ENCODE measurements around the gene PRDM12.

The PRDM12 gene

DNA sequence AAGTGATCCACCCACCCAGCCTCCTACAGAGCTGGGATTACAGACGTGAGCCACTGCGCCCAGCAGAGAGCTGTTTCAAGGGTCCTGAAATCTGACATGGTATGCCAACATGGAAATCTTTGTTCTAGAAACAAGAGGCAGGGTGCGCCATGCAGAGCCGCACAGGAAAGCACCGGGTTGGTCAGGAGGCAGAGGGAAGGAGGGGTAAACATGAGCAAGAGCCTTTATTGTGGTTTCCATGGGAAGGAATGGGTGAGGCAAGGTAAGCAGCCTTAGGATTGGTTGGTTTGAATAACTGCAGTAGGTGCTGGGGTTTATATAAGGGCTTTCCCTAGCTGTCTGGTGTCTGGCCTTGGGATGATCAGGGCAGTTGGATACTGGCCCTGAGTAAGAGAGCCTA is 23.7 kb downstream of the PRDM12 start:
- no peak overlapping the region for H3K4me3 Mint-ChIP-seq
- no peak overlapping the region for H3K27ac Mint-ChIP-seq
- H3K9me3 Mint-ChIP-seq = no peaks in the 10 kb centered on the region
- H3K4me1 Mint-ChIP-seq (ENCODE audit: low read depth) = peaks cover 7% of the 10 kb centered on the region
- no peaks in the 10 kb centered on the region for H3K36me3 Mint-ChIP-seq (ENCODE audit: low read depth)
- H3K27me3 Mint-ChIP-seq = no peaks in the 10 kb centered on the region

- peaks cover 15% of the 10 kb centered on the region for H3K4me1 Mint-ChIP-seq (ENCODE audit: low read depth)
- H3K27ac Mint-ChIP-seq = no peak overlapping the region
- H3K4me3 Mint-ChIP-seq = no peak overlapping the region
Measured at GRCh38 chr9:130689572-130689936, 25.2 kb downstream of the PRDM12 start.

GRCh38 chr9:130689937-130690700 is 25.7 kb downstream of the PRDM12 start:
- no peak overlapping the region for H3K4me3 Mint-ChIP-seq
- no peaks in the 10 kb centered on the region for H3K9me3 Mint-ChIP-seq
- H3K4me1 Mint-ChIP-seq (ENCODE audit: low read depth) = peaks cover 20% of the 10 kb centered on the region
- no peaks in the 10 kb centered on the region for H3K27me3 Mint-ChIP-seq
- no peak overlapping the region for H3K27ac Mint-ChIP-seq
- peaks cover 10% of the 10 kb centered on the region for H3K36me3 Mint-ChIP-seq (ENCODE audit: low read depth)

More at GRCh38 chr9:130689572-130689936, 25.2 kb downstream of the PRDM12 start:
- no peaks in the 10 kb centered on the region for H3K27me3 Mint-ChIP-seq
- H3K9me3 Mint-ChIP-seq = no peaks in the 10 kb centered on the region
- peaks cover 5% of the 10 kb centered on the region for H3K36me3 Mint-ChIP-seq (ENCODE audit: low read depth)

DNA sequence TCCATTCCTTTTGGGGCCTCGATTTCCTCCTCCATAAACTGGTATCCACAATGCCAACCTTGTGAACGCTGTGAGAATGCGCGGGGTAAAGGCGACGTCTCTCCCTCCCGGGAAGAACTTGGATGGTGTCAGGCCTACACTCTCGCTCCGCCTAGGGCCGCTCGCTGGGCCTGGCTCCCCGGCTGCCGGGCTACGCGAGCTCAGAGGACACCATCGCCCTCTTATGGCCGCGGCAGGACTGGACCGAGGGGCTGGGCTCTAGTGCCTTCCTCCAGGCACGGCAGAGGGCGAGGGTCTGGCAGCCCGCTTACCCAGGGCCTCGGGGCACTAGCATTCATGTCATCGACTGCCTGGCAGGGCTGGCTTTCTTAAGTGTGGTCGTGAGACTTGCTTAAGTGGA is 27.9 kb downstream of the PRDM12 start:
- Mint-ChIP-seq H3K27me3 (no peaks in the 10 kb centered on the region), H3K36me3 (ENCODE audit: low read depth) (peaks cover 29% of the 10 kb centered on the region), H3K4me3 (peak overlapping the region; percentile 97)

DNA sequence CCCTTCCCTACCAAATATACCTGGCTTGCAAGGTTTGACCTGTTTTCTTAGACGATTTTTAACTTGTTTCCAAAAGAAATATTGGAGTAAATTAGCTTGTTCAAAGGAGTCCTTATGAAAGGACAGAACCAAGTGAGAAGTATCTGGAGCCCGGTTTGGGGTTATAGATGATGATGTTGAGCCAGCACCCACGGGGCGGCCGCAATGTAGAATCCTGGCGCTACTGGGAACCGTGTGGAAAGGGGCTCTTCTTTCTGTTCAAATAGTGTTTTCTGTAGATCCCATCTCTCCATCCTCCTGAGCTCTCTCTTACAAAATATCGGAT is 28.7 kb downstream of the PRDM12 start:
- Mint-ChIP-seq H3K27me3 (no peaks in the 10 kb centered on the region), H3K27ac (peak overlapping the region; percentile 92), H3K36me3 (ENCODE audit: low read depth) (peaks cover 36% of the 10 kb centered on the region), H3K4me3 (peak overlapping the region; percentile 97), H3K9me3 (no peaks in the 10 kb centered on the region), H3K4me1 (ENCODE audit: low read depth) (peaks cover 45% of the 10 kb centered on the region)

More for the DNA sequence above, 27.9 kb downstream of the PRDM12 start:
- H3K9me3 Mint-ChIP-seq = no peaks in the 10 kb centered on the region
- peak overlapping the region; percentile 23 for H3K27ac Mint-ChIP-seq
- peaks cover 42% of the 10 kb centered on the region for H3K4me1 Mint-ChIP-seq (ENCODE audit: low read depth)

DNA sequence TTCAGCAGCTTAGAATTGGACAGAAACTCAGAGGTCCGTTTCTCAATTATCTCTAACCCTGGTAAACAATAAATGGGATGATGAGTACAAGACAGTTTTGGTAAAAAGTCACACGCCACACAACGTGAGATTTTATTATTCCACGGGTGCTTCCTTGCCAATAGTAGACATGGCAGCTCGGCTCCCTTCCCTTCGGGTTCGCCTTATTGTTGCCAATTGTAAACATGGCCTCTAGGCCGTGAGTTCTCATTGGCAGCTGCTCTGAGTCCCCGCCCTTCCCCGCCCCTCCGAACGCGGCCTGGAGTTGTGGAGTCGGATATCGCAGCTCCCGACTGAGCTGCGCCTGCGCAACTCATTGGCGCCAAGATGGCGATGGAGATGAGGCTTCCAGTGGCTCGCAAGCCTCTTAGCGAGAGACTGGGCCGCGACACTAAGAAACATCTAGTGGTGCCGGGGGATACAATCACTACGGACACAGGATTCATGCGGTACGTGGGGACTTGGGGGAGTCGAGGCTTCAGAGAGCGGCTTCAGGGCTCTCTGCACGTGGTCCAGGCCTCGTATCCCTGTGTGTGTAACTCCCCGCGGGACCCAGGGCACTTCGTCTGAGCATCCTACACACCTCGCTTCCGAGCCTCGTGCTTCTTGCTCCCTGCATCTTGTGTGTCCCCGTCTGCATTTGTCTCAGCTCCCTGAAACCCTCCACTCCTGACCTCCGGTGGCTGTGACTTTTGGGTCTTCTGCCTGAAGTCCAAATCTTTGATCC is 29.2 kb downstream of the PRDM12 start, which contains the start of gene EXOSC2:
TSS of gene EXOSC2 (plus strand) at position 355 of the 766 bp plus-strand sequence. CDS start at position 367, 12 bp downstream.
- Mint-ChIP-seq H3K4me3 (peak within 1 kb of the TSS; percentile 97), H3K4me1 (ENCODE audit: low read depth) (peaks cover 49% of the 10 kb centered on the region), H3K27me3 (no peaks in the 10 kb centered on the region), H3K27ac (peak within 1 kb of the TSS; percentile 98), H3K9me3 (no peaks in the 10 kb centered on the region), H3K36me3 (ENCODE audit: low read depth) (peaks cover 42% of the 10 kb centered on the region)

- H3K4me3 Mint-ChIP-seq = peak overlapping the region; percentile 97
- H3K9me3 Mint-ChIP-seq = no peaks in the 10 kb centered on the region
- no peaks in the 10 kb centered on the region for H3K27me3 Mint-ChIP-seq
- peaks cover 48% of the 10 kb centered on the region for H3K36me3 Mint-ChIP-seq (ENCODE audit: low read depth)
- H3K4me1 Mint-ChIP-seq (ENCODE audit: low read depth) = peaks cover 55% of the 10 kb centered on the region
- peak overlapping the region; percentile 98 for H3K27ac Mint-ChIP-seq
Measured at GRCh38 chr9:130694205-130694604, 29.8 kb downstream of the PRDM12 start.

GRCh38 chr9:130696139-130696650 is 31.8 kb downstream of the PRDM12 start:
- no peaks in the 10 kb centered on the region for H3K9me3 Mint-ChIP-seq
- peak overlapping the region; percentile 97 for H3K4me3 Mint-ChIP-seq
- peaks cover 59% of the 10 kb centered on the region for H3K36me3 Mint-ChIP-seq (ENCODE audit: low read depth)
- peaks cover 57% of the 10 kb centered on the region for H3K4me1 Mint-ChIP-seq (ENCODE audit: low read depth)
- H3K27ac Mint-ChIP-seq = peak overlapping the region; percentile 74
- no peaks in the 10 kb centered on the region for H3K27me3 Mint-ChIP-seq

GRCh38 chr9:130696996-130697395 is 32.6 kb downstream of the PRDM12 start:
- Mint-ChIP-seq H3K36me3 (ENCODE audit: low read depth) (peaks cover 67% of the 10 kb centered on the region), H3K4me3 (no peak overlapping the region), H3K27ac (peak overlapping the region; percentile 66), H3K27me3 (no peaks in the 10 kb centered on the region), H3K9me3 (no peaks in the 10 kb centered on the region), H3K4me1 (ENCODE audit: low read depth) (peaks cover 60% of the 10 kb centered on the region)

GRCh38 chr9:130698514-130698913 is 34.1 kb downstream of the PRDM12 start:
- H3K36me3 Mint-ChIP-seq (ENCODE audit: low read depth) = peaks cover 82% of the 10 kb centered on the region
- H3K4me1 Mint-ChIP-seq (ENCODE audit: low read depth) = peaks cover 53% of the 10 kb centered on the region
- H3K4me3 Mint-ChIP-seq = no peak overlapping the region
- H3K9me3 Mint-ChIP-seq = no peaks in the 10 kb centered on the region
- peak overlapping the region; percentile 43 for H3K27ac Mint-ChIP-seq
- no peaks in the 10 kb centered on the region for H3K27me3 Mint-ChIP-seq

- Mint-ChIP-seq H3K27ac (no peak overlapping the region), H3K9me3 (no peaks in the 10 kb centered on the region), H3K4me3 (no peak overlapping the region), H3K27me3 (no peaks in the 10 kb centered on the region), H3K4me1 (ENCODE audit: low read depth) (peaks cover 52% of the 10 kb centered on the region), H3K36me3 (ENCODE audit: low read depth) (peaks cover 87% of the 10 kb centered on the region)
Measured at GRCh38 chr9:130699047-130699446, 34.7 kb downstream of the PRDM12 start.

- peaks cover 32% of the 10 kb centered on the region for H3K4me1 Mint-ChIP-seq (ENCODE audit: low read depth)
- H3K36me3 Mint-ChIP-seq (ENCODE audit: low read depth) = peaks cover 80% of the 10 kb centered on the region
- H3K27me3 Mint-ChIP-seq = no peaks in the 10 kb centered on the region
- H3K9me3 Mint-ChIP-seq = no peaks in the 10 kb centered on the region
- H3K27ac Mint-ChIP-seq = no peak overlapping the region
- H3K4me3 Mint-ChIP-seq = no peak overlapping the region
Measured at GRCh38 chr9:130701059-130702022, 36.9 kb downstream of the PRDM12 start.

- H3K4me3 Mint-ChIP-seq = no peak overlapping the region
- H3K27ac Mint-ChIP-seq = peak overlapping the region; percentile 37
- no peaks in the 10 kb centered on the region for H3K9me3 Mint-ChIP-seq
- H3K4me1 Mint-ChIP-seq (ENCODE audit: low read depth) = peaks cover 16% of the 10 kb centered on the region
- peaks cover 59% of the 10 kb centered on the region for H3K36me3 Mint-ChIP-seq (ENCODE audit: low read depth)
- no peaks in the 10 kb centered on the region for H3K27me3 Mint-ChIP-seq
Measured at GRCh38 chr9:130703501-130703900, 39.1 kb downstream of the PRDM12 start.

- Mint-ChIP-seq H3K36me3 (ENCODE audit: low read depth) (peaks cover 28% of the 10 kb centered on the region), H3K9me3 (no peaks in the 10 kb centered on the region), H3K27ac (no peak overlapping the region), H3K27me3 (no peaks in the 10 kb centered on the region), H3K4me1 (ENCODE audit: low read depth) (peaks cover 6% of the 10 kb centered on the region), H3K4me3 (no peak overlapping the region)
Measured at GRCh38 chr9:130707225-130707976, 43.0 kb downstream of the PRDM12 start.

All from stimulated activated naive CD8-positive, alpha-beta T cell treated with anti-CD3 and anti-CD28 coated beads, Interleukin-15, Interleukin-2, amounts not matched to agents 100 ng/mL and 50 ng/mL, for 24 hours (primary cell).